ENCODE data around the gene GIT2. TPM values are rescaled to one million over a fixed set of nuclear protein-coding genes. Genes with fewer than 3 reads are reported as not detected.
A peak's percentile ranks its signal among the peaks of the same experiment; 100 is the strongest.

Gene GIT2
- total and polyA plus RNA-seq, 2 donors from 2014 or later = 10.4 to 46.2 TPM

GRCh38 chr12:109928058-109928656 lies 68.0 kb downstream of the GIT2 start:
- H3K4me3 ChIP-seq (ENCODE audit: low read length in 3 of 3) = no peak overlapping the region

GRCh38 chr12:109927622-109928021 lies 68.5 kb downstream of the GIT2 start:
- no peak overlapping the region for H3K27ac ChIP-seq (ENCODE audit: low read depth in 2 of 2, low read length in 2 of 2)
- FAIRE-seq = no peak
- no peaks in the 10 kb centered on the region for H3K4me1 ChIP-seq (ENCODE audit: control insufficient read depth in 2 of 3, insufficient read depth in 2 of 3, low read depth in 1 of 3, low read length in 3 of 3)
- no peaks in the 10 kb centered on the region for H3K9me3 ChIP-seq (ENCODE audit: control insufficient read depth in 2 of 3, insufficient read depth in 1 of 3, low read length in 3 of 3)
- no peak for DNase-seq
- H3K36me3 ChIP-seq (ENCODE audit: control insufficient read depth in 2 of 3, insufficient read depth in 3 of 3, low read length in 3 of 3) = peaks cover 7 to 18% (median 18%) of the 10 kb centered on the region in 3 donors
- H3K9ac ChIP-seq (ENCODE audit: low read length in 3 of 3) = no peak overlapping the region
- no peaks in the 10 kb centered on the region for H3K27me3 ChIP-seq (ENCODE audit: control insufficient read depth, insufficient read depth, low read length)
- intact Hi-C loops (cut with DNase I) = no loop called here
- peak; percentile 43 for TF ChIP-seq CTCF (IDR thresholded peaks at IDR 0.05; ENCODE audit: borderline replicate concordance, extremely low read depth, insufficient read depth)
- no peak overlapping the region for H3K4me3 ChIP-seq (ENCODE audit: low read length in 3 of 3)

More at GRCh38 chr12:109928058-109928656, 68.0 kb downstream of the GIT2 start:
- Histone ChIP-seq H3K9ac (ENCODE audit: low read length in 3 of 3) (no peak overlapping the region), H3K9me3 (ENCODE audit: control insufficient read depth in 2 of 3, insufficient read depth in 1 of 3, low read length in 3 of 3) (no peaks in the 10 kb centered on the region), H3K36me3 (ENCODE audit: control insufficient read depth in 2 of 3, insufficient read depth in 3 of 3, low read length in 3 of 3) (peaks cover 7 to 24% (median 19%) of the 10 kb centered on the region in 3 donors), H3K27ac (ENCODE audit: low read depth in 2 of 2, low read length in 2 of 2) (no peak overlapping the region), H3K27me3 (ENCODE audit: control insufficient read depth, insufficient read depth, low read length) (no peaks in the 10 kb centered on the region), H3K4me1 (ENCODE audit: control insufficient read depth in 2 of 3, insufficient read depth in 2 of 3, low read depth in 1 of 3, low read length in 3 of 3) (no peaks in the 10 kb centered on the region)
- DNase-seq = no peak
- intact Hi-C loops (cut with DNase I) = no loop called here
- no peak for TF ChIP-seq CTCF (IDR thresholded peaks at IDR 0.05; ENCODE audit: borderline replicate concordance, extremely low read depth, insufficient read depth)
- FAIRE-seq = no peak

GRCh38 chr12:109926488-109927210 lies 69.5 kb downstream of the GIT2 start:
- TF ChIP-seq CTCF (IDR thresholded peaks at IDR 0.05; ENCODE audit: borderline replicate concordance, extremely low read depth, insufficient read depth) = no peak
- Histone ChIP-seq H3K9ac (ENCODE audit: low read length in 3 of 3) (no peak overlapping the region), H3K27ac (ENCODE audit: low read depth in 2 of 2, low read length in 2 of 2) (no peak overlapping the region), H3K4me3 (ENCODE audit: low read length in 3 of 3) (no peak overlapping the region), H3K4me1 (ENCODE audit: control insufficient read depth in 2 of 3, insufficient read depth in 2 of 3, low read depth in 1 of 3, low read length in 3 of 3) (no peaks in the 10 kb centered on the region), H3K27me3 (ENCODE audit: control insufficient read depth, insufficient read depth, low read length) (no peaks in the 10 kb centered on the region), H3K36me3 (ENCODE audit: control insufficient read depth in 2 of 3, insufficient read depth in 3 of 3, low read length in 3 of 3) (peaks cover under 1 to 10% (median 8%) of the 10 kb centered on the region in 3 donors), H3K9me3 (ENCODE audit: control insufficient read depth in 2 of 3, insufficient read depth in 1 of 3, low read length in 3 of 3) (no peaks in the 10 kb centered on the region)
- FAIRE-seq (no peak), DNase-seq (no peak)
- intact Hi-C loops (cut with DNase I) = no loop called here
